CD4-positive, alpha-beta T cell treated with Interferon alpha-2 for 1 hour (primary cell): ENCODE results near the gene SLC13A2.
"Not testable (repeated sequence)": the region's sequence is repeated elsewhere in the genome, so short reads cannot be mapped to it uniquely, and the experiment has no call there.

Experiments used
- DNase-seq, 2 donors: peaks; one replicate each; pipeline ENCODE4 v3.0.0-alpha.2; 2020 to 2022

The SLC13A2 gene

DNA sequence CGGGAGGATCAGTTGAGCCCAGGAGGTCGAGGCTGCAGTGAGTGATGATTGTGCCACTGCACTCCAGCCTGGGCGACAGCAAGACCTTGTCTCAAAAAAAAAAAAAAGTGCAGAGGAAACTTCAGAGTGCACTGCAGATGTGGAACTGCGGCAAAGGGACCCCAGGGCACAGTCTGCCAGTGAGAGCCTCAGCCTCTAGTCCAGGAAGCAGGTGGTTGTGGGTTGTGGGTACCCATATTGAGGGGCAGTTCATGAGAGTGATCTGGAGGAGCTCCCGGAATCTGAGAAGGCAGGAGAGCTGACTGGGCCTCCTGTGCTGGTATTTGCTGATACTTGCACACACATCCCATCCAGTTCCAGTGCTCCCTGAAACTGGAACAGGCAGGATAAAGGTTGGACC is 45.8 kb downstream of the SLC13A2 start:
- no peak for DNase-seq

- DNase-seq = no peak
Observed at GRCh38 chr17:28520687-28521086, 47.2 kb downstream of the SLC13A2 start.

DNA sequence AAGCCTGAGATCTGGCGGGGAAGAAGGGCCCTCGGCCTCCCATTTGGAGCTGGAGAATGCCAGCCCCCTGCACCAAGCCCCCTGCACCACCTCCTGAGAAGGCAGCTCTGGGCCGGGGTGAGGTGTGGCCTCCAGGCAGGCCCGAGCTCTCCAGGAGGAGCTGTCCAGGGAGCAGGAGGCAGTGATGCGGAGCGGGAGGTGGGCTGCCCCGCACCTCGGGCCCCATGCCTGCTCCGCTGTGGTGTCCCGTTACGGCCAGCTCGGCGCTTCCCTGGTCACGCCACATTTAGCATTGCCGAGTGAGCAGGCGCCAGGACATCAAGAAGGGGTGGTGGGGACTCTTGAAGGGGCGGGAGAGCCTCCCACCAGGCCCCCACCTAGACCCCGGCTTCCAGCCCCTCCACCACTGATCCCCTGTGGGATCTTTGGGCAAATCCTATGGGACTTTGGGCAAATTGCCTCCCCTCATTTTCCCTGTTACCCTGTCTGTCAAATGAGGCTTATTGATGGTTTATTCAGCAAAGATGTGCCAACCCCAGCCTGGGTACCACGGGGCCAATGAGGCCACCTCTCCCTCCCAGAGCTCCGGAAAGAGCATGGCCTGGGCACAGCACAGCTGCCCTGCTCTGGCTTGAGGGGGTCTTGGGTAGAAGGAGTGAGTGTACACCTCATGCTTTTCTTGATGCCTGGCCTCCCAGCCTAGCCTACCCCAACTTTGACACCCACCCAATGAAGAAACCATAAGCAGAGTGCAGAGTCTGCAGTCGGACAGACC is 48.1 kb downstream of the SLC13A2 start:
- no peak for DNase-seq

GRCh38 chr17:28522281-28522680 is 48.8 kb downstream of the SLC13A2 start:
- DNase-seq = not testable (repeated sequence)

DNA sequence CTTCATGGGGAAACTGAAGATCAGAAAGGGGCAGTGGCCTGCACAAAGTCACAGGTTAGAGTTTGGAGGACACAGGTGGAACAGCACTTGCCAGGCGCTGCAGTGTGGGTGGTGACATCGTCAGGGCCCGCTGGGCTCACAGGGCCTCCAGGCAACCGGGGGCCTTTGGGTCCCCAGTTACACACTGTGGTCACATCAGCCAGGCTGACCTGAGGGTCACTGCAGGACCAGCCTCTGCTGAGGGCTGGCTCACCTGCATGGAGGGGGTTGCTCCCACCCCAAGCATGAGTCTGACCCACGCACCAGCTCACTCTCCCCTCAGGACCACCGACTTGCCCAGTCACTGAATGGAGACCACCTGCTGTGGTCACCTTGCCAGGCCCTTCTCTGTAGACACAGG is 49.7 kb downstream of the SLC13A2 start:
- no peak for DNase-seq

- no peak for DNase-seq
Observed at GRCh38 chr17:28523876-28524275, 50.4 kb downstream of the SLC13A2 start.

DNA sequence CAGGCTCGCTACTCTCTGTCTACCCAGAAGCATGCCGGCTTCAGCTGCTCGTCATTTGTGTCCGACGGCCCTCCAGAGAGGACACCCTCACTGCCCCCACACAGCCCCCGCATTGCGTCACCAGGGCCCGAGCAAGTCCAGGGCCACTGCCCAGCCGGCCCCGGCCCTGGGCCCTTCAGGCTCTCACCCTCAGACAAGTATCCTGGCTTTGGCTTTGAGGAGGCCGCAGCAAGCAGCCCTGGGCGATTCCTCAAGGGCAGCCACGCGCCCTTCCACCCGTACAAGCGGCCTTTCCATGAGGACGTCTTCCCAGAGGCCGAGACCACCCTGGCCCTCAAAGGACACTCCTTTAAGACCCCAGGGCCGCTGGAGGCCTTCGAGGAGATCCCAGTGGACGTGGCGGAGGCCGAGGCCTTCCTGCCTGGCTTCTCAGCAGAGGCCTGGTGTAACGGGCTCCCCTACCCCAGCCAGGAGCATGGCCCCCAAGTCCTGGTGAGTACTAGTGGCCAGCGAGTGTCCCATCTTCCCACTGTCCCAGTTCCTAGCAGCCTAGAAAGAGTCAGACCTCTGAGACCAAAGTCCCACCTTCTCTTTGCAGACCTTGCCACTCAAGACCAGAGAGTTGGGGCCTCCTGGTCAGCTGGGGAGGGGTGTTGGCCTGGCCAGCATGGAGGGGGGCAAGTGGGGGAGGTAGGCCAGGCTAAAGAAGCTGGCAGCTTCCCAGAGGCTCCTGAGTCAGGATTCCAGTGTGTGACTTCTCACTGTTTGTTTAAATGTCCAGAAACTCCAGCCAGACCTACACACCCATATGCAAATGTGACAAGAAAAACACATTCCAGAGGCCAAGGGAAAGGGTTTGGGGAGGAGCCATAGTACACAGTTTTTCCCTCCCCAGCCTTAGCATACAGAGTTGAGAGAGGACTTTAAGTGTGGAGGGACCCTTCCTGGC is 51.3 kb downstream of the SLC13A2 start:
- DNase-seq = no peak

DNA sequence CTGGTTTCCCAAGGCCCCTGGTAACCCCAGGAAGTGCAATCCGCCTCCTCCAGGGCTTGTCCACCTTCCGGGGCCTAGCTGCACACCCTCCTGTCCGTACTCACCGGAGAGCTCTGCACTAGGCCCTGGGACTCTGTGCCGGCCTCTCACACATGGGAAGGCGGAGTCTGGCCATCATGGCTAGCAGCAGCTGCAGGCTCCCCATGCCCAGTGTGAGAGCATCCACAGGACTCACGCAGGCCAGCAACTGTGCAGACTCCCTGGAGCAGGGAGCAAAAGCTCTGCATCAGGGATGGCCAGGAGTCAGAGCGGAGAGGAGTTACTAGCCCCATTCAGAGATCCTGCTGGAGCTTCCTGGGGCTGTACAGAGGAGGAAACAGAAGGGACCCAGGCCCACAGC is 52.9 kb downstream of the SLC13A2 start:
- DNase-seq = no peak

- no peak for DNase-seq
Observed at GRCh38 chr17:28527181-28527681, 53.8 kb downstream of the SLC13A2 start.

DNA sequence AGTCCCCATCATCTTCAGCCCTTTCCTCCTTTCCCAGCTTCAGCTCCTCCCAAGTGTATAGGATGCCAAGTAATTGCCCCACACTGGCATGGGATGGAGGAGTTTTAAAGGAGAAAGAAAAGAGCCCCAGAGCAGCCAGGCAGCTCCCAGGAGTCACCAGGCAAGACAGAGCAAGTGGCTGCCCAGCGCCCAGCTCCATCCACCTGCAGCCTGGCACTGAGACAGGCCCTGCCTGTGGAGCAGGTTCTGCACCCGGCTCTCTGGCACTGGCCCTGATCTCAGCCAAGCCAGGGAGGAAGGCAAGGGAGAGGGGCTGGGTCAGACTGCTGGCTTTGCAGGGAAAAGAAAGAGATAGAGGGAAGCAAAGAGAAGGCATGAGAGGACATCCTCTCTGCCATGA is 54.4 kb downstream of the SLC13A2 start:
- no peak for DNase-seq

DNA sequence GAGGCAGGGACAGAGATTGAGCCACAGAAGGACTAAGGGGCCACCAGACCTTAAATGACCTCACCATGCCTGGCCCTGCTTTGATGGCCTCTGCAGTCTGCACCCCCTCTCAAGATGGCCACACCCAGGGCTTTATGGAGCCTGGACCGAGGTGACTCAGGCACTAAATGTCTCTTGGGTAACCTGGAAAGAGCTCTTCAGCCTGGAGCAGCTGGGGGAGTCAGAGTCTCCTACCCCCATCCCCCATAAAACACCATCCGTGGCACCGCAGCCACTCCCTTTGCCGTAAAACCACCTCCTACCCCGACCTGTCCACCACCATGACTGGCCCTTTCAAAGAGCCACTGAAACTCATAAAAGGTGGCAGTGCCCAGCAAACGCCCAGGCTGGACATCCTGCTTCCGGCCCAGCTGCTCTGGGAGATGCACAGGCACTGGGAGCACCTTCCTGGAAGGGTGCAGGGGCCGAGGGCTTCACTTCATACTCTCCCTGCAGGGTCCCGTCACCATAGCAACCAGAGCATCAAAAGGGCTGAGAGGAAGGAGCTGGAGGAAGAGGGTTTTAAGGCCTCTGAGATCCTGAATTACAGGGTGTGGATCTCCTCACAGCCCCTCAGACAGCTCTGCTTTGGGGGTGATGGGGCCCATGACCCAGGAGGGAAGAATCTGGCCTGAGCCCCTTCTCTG is 55.0 kb downstream of the SLC13A2 start:
- DNase-seq = no peak

- no peak for DNase-seq
Observed at GRCh38 chr17:28529013-28529400, 55.6 kb downstream of the SLC13A2 start.

GRCh38 chr17:28530250-28530649 is 56.8 kb downstream of the SLC13A2 start:
- DNase-seq = no peak

DNA sequence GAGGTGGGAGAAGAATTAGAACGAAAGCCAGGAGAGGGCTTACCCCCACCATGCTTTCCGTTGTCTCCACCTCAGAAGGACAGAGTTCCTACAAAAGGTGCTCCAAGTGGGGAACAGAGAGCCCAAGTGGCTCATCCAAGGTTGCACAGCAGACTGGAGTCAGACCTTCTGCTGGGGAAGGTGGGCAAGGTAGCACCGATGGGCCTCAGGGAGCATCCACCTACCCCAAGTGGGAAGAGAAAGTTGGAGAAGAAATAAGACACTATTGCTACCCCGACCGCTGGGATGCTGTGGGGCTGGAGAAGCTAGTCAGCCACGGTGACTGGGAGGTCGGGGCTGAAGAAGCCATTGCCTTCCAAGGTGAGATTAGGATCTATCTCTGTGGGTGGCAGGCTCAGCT is 57.5 kb downstream of the SLC13A2 start:
- no peak for DNase-seq

- DNase-seq = no peak
Observed at GRCh38 chr17:28532050-28532960, 58.9 kb downstream of the SLC13A2 start.

DNA sequence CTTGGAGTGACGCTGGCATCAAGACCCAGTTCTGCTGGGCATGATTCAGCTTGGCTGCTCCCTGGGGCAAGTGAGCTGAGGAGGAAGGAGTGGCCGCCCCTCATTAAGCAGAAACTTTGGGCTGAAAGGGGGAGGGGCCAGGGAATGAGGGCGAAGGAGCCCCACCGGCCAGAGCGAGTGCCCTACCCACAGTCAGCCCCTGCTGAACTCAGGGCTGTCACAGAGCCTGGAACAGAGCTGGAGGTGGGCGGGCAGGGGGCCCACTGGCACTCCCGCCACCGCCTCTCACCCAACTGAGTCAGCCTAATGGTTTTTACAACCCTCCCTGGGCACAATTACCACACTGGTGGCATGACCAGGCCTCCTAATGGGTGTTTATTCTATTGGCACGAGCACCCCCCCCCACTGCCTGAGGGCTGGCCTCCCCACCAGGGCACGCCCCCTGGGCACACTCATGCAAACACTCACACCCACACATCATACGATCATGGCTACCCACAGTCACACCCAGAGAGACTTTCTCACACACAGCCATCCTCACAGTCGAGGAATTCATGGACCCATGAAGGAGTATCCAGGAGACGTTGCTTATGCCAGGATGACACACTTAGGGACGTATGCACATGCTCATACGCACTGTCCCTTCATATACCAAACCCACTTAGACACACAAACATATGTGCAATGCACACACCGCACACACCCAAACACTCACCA is 59.8 kb downstream of the SLC13A2 start:
- DNase-seq = no peak

DNA sequence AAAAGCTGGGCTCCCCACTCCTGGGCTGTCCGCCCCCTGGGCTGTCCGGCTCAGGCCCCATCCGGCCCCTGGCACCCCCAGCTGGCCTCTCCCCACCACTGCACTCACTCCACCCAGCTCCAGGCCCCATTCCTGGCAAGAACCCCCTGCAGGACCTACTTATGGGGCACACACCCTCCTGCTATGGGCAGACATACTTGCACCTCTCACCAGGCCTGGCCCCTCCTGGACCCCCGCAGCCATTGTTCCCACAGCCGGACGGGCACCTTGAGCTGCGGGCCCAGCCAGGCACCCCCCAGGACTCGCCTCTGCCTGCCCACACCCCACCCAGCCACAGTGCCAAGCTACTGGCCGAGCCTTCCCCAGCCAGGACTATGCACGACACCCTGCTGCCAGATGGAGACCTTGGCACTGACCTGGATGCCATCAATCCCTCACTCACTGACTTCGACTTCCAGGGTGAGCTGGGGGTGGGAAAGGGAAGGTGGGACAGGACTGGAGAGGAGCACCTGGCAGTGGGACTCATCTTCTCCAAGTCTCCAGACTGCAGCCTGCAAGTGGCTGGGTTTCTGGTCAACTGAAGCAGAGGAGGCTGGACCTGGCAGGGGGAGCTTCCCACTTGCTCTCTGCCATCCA is 61.4 kb downstream of the SLC13A2 start:
- no peak for DNase-seq

DNA sequence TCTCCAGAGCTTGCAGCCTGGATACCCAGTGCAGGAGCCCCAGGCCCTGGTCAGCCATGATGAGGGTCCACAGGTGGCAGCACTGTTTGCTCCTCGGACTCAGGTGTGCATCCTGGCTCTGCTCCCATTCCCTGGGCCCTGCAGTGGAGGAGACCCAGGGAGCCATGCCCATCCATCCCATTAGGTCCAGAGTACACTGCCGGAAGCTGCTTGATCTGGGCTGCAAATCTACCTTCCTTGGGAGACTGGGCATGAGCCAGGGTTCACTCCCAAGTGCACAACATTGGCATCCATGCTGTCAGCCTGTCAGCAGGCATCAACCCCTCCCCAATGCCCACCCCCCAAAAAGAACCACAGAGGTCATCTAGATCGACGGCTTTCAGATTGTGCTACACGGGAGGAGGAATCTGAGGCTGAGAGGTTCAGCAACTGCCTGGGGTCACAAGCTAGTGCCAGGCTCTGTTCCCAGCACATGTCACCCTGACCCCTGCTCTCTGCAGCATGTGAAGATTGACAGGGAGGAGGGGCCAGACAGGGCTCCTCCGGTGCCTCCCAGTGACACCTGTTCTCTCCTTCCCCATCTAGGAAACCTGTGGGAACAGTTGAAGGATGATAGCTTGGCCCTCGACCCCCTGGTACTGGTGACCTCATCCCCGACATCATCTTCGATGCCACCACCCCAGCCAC is 63.2 kb downstream of the SLC13A2 start:
- no peak for DNase-seq

- DNase-seq = no peak
Observed at GRCh38 chr17:28537219-28537610, 63.8 kb downstream of the SLC13A2 start.

GRCh38 chr17:28538296-28538895 is 65.0 kb downstream of the SLC13A2 start:
- DNase-seq = no peak
